GM12872 (cell line): ENCODE measurements around the gene STK33.

Experiments
- TF ChIP-seq, protein P1 (sequence below): IDR thresholded peaks from 3 replicates; pipeline ENCODE4 v1.5.1; 2011; ENCODE audit warnings: low read depth, mild to moderate bottlenecking, low read length, moderate library complexity; ENCODE audit not compliant: insufficient read depth

The STK33 gene

GRCh38 chr11:8370812-8371515 is 223.1 kb downstream of the STK33 start:
- TF ChIP-seq, protein P1, sequence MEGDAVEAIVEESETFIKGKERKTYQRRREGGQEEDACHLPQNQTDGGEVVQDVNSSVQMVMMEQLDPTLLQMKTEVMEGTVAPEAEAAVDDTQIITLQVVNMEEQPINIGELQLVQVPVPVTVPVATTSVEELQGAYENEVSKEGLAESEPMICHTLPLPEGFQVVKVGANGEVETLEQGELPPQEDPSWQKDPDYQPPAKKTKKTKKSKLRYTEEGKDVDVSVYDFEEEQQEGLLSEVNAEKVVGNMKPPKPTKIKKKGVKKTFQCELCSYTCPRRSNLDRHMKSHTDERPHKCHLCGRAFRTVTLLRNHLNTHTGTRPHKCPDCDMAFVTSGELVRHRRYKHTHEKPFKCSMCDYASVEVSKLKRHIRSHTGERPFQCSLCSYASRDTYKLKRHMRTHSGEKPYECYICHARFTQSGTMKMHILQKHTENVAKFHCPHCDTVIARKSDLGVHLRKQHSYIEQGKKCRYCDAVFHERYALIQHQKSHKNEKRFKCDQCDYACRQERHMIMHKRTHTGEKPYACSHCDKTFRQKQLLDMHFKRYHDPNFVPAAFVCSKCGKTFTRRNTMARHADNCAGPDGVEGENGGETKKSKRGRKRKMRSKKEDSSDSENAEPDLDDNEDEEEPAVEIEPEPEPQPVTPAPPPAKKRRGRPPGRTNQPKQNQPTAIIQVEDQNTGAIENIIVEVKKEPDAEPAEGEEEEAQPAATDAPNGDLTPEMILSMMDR, result no peak

- TF ChIP-seq, protein P1, result no peak
Measured at GRCh38 chr11:8369592-8370205, 224.3 kb downstream of the STK33 start.

- TF ChIP-seq, protein P1, result no peak
Measured at GRCh38 chr11:8368772-8369171, 225.3 kb downstream of the STK33 start.

GRCh38 chr11:8368194-8368593 is 225.8 kb downstream of the STK33 start:
- TF ChIP-seq, protein P1, result no peak

DNA sequence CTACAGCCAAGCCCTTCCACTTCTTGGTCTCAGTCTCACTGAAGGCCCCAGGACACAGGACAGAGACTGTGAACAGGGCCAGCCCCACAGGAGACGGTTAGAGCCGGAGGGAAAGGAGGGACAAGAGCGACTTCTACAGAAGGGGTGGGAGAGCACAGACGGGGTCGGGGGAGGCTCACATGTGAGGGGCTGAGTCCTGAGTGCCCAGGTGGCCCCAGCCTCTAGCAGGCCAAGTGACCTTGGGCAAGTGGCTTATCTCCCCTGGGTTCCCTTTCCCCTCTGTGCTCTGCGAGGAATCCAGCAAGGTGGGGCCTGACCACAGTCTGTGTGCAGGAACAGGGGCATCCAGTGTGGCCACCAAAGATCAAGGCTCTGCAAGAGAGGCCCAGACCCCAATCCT is 227.7 kb downstream of the STK33 start:
- TF ChIP-seq, protein P1, result no peak

DNA sequence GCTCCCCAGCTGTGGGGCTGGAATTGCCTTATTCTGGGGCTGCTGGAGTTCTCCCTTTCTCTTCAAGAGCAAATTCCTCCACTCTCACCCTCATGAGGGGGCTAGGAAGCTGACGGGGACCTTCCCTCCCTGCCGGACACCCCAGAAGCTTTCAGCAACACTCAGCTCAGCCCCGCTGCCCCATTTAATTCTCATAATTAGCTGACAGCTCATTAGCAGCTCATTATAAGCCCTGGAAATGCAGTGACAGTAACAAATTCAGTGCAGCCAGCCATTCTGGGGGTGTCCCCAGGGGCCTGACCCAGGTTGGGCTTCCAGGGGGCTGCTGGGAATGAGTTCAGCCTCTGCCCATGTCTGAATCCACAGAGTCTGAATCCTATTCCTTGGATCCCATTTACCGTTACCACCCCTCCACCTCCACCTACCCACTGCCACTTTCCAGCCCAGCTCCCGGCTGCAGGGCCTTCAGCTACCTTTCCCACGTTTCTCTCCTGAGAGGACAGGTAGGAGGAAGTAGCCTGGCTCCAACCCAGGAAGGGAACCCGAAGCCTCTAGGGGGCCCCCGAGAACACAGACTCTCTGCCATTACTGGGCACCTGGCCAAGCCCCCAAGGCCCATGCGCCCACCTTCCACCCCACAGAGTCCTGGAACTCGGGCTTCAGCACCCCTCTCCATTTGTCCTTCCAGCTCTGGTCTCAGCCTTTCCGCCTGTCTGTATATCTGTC is 228.6 kb downstream of the STK33 start:
- TF ChIP-seq, protein P1, result peak; percentile 46

GRCh38 chr11:8363921-8364320 is 230.1 kb downstream of the STK33 start:
- TF ChIP-seq, protein P1, result no peak
